Breast epithelium (tissue), 4 donors: Measurements from ENCODE around the gene TTPAL. TPM values are rescaled to one million over a fixed set of nuclear protein-coding genes. Genes with fewer than 3 reads are reported as not detected.

Experiments used
- DNase-seq, 2 donors: peaks; one replicate each; pipeline ENCODE4 v3.0.0-alpha.2; 2019; ENCODE audit warnings: low spot score in 2 of 2
- H3K27ac ChIP-seq, 2 donors: fragments of 200-600 bp; sonication (generic) in 1 of 2; one replicate each; pipeline ENCODE4 v1.5.1; 2016 to 2019; ENCODE audit warnings: mild to moderate bottlenecking in 1 of 2
- H3K27me3 ChIP-seq, 2 donors: fragments of 200-600 bp; sonication (generic) in 1 of 2; one replicate each; pipeline versions ENCODE4 v1.5.1 to v1.6.0; 2017 to 2019; ENCODE audit warnings: control low read depth in 1 of 2, mild to moderate bottlenecking in 1 of 2
- H3K36me3 ChIP-seq: fragments of 200-600 bp; one replicate; pipeline ENCODE4 v1.5.1; 2019
- H3K4me1 ChIP-seq, 2 donors: fragments of 200-600 bp; sonication (generic); one replicate each; pipeline ENCODE4 v1.5.1; 2016 to 2019; ENCODE audit warnings: control low read depth in 1 of 2
- H3K4me3 ChIP-seq, 3 donors: fragments of 200-600 bp; sonication (generic); 1 replicate in 2 of 3; 2 replicates in 1 of 3; pipeline ENCODE4 v1.5.1; 2016 to 2019; ENCODE audit warnings: mild to moderate bottlenecking in 3 of 3, moderate library complexity in 2 of 3
- H3K9me3 ChIP-seq, 2 donors: fragments of 200-600 bp; sonication (generic) in 1 of 2; one replicate each; pipeline ENCODE4 v1.5.1; 2016 to 2019; ENCODE audit warnings: control low read depth in 1 of 2
- POLR2A ChIP-seq: fragments of 450-650 bp; IDR thresholded peaks from one replicate; pipeline ENCODE4 v1.6.1; 2016; ENCODE audit warnings: antibody characterized with exemption, mild to moderate bottlenecking, moderate library complexity
- POLR2AphosphoS5 ChIP-seq, 3 donors: sonication (generic); formaldehyde crosslinking; IDR thresholded peaks; one replicate each; pipeline ENCODE4 v1.6.1; 2017; ENCODE audit warnings: antibody characterized with exemption in 3 of 3
- intact Hi-C: fragments of 100-400 bp; cut with DNase I; formaldehyde crosslinking; loops from one replicate; pipeline ENCODE4 v1.15.1; 2023; ENCODE audit warnings: low total_unique reads
- total RNA-seq, 3 donors: library from RNA; depleted of rRNA; stranded (reverse); fragments of >200 nt; gene quantifications; one replicate each; pipeline ENCODE4 v1.1.0, GENCODE V29; 2016
- TF ChIP-seq, protein P1 (sequence below), 3 donors: fragments of 450-650 bp; IDR thresholded peaks; one replicate each; pipeline ENCODE4 v1.5.1; 2016 to 2017; ENCODE audit warnings: antibody characterized with exemption in 3 of 3, mild to moderate bottlenecking in 3 of 3, moderate library complexity in 3 of 3

The TTPAL gene
- total RNA-seq, 3 donors from 2014 or later = 13.5 to 40.8 (median 14.7) TPM

DNA sequence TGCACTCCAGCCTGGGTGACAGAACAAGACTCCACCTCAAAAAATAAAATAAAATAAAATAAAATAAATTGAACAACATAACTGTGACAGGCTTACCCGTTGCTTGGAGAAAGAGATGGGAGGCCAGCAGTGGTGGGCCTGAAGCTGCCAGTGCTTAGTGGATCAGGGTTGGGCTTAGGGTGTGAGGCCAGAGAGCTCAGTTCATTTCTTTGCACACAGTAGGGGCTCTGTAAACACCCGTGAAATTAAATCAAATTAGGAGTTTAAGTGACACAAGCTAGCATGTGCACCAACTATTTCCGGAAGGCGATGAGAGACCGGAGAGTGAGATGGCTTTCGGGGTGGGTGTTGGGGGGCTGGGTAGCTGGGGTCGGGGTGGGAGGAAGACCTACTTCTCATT, 25.8 kb upstream of the TTPAL start:
- no peaks in the 10 kb centered on the region for H3K4me1 ChIP-seq
- intact Hi-C loops = no loop called here
- no peaks in the 10 kb centered on the region for H3K27me3 ChIP-seq
- no peaks in the 10 kb centered on the region for H3K36me3 ChIP-seq
- no peak overlapping the region for H3K4me3 ChIP-seq
- TF ChIP-seq, protein P1, sequence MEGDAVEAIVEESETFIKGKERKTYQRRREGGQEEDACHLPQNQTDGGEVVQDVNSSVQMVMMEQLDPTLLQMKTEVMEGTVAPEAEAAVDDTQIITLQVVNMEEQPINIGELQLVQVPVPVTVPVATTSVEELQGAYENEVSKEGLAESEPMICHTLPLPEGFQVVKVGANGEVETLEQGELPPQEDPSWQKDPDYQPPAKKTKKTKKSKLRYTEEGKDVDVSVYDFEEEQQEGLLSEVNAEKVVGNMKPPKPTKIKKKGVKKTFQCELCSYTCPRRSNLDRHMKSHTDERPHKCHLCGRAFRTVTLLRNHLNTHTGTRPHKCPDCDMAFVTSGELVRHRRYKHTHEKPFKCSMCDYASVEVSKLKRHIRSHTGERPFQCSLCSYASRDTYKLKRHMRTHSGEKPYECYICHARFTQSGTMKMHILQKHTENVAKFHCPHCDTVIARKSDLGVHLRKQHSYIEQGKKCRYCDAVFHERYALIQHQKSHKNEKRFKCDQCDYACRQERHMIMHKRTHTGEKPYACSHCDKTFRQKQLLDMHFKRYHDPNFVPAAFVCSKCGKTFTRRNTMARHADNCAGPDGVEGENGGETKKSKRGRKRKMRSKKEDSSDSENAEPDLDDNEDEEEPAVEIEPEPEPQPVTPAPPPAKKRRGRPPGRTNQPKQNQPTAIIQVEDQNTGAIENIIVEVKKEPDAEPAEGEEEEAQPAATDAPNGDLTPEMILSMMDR (IDR thresholded peaks at IDR 0.05) = no peak
- no peak for TF ChIP-seq POLR2A
- TF ChIP-seq POLR2AphosphoS5 (IDR thresholded peaks at IDR 0.05) = no peak
- H3K9me3 ChIP-seq = no peaks in the 10 kb centered on the region
- no peak overlapping the region for H3K27ac ChIP-seq
- DNase-seq = no peak

DNA sequence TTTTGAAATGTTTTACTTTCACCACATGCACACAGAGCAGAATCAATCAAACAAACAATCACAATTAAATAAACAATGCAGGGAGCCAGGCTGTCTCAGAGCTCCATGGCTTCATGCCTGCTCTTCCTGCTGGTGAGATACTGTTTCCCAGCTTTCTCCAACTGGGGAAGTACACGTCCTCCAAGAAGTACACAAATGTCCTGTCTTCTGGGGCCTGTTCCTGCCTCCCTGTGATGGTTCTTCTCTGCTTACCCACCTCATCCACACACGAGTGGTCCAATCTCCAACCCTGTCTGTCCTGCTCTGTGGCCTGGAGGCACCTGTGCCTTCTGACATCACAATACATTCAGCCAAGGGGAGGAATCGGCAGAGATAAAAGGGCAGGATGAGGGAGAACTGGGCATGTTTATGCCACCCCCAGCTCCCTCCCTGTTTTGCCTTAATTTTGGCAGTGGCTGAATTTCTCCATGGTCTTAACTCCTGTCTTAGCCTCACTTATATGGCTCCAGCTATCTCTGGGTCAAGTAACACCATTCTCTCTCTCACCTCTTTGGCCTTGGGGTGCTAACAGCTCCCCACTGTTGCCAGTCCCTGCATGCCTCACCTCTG, 25.3 kb upstream of the TTPAL start:
- Histone ChIP-seq H3K36me3 (no peaks in the 10 kb centered on the region), H3K27ac (no peak overlapping the region), H3K27me3 (no peaks in the 10 kb centered on the region), H3K9me3 (no peaks in the 10 kb centered on the region), H3K4me3 (no peak overlapping the region), H3K4me1 (no peaks in the 10 kb centered on the region)
- intact Hi-C loops = no loop called here
- no peak for DNase-seq
- TF ChIP-seq, protein P1 (IDR thresholded peaks at IDR 0.05) = no peak
- TF ChIP-seq POLR2AphosphoS5 (IDR thresholded peaks at IDR 0.05) = no peak

DNA sequence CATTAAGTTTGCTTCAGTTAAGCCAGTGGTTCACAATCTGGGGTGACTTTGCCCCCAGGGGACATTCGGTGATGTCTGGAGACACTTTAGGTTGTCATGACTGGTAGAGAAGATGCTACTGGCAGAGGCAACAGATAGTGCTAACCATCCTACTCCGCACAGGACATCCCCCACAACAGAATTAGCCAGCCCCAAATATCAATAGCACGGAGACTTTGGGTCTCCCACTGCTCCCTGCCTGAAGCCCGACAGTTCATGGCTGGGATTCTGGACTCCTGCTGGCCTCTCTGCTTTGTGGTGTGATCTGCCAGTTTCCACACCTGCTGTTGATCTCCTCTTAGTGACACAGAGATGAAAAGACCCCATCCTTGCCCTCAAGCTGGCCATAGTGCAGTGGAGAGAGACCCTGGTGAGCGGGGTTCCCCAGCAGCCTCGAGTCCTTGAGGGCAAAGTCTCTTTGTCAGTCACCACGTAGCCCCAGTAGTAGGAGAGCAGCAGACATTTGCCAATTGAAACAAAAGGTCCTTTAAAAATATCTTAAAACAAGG, 24.7 kb upstream of the TTPAL start:
- intact Hi-C loops = no loop called here
- DNase-seq = no peak
- H3K36me3 ChIP-seq = no peaks in the 10 kb centered on the region
- no peak overlapping the region for H3K4me3 ChIP-seq
- no peak overlapping the region for H3K27ac ChIP-seq
- no peak for TF ChIP-seq POLR2AphosphoS5 (IDR thresholded peaks at IDR 0.05)
- TF ChIP-seq, protein P1 (IDR thresholded peaks at IDR 0.05) = no peak
- TF ChIP-seq POLR2A = no peak
- no peaks in the 10 kb centered on the region for H3K4me1 ChIP-seq
- no peaks in the 10 kb centered on the region for H3K9me3 ChIP-seq
- H3K27me3 ChIP-seq = no peaks in the 10 kb centered on the region

DNA sequence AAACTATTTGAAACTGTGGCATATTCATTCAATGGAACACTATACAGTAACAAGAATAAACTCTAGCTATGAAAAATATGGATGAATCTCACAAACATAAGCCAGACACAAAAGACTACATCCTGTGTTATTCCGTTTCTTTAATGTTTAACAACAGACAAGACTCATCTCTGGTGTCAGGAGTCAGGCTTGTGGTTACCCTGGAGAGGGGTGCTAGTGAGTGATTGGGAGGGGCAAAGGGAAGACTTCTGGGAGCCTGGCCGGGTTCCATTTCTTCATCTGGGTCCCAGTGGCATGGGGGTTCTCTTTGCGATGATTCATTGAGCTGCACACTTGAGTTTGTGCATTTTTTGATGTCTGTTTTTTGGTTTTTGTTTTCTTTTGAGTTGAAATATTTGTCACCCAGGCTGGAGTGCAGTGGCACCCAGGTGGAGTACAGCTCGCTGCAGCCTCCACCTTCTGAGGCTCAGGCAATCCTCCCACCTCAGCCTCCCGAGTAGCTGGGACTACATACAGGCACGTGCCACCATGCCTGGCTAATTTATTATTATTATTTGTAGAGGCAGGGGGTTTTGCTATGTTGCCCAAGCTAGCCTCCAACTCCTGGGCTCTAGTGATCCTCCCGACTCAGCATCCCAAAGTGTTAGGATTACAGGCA, 21.2 kb upstream of the TTPAL start:
- TF ChIP-seq POLR2A (no peak), POLR2AphosphoS5 (IDR thresholded peaks at IDR 0.05) (no peak)
- TF ChIP-seq, protein P1 (IDR thresholded peaks at IDR 0.05) = no peak
- no peaks in the 10 kb centered on the region for H3K27me3 ChIP-seq
- H3K36me3 ChIP-seq = no peaks in the 10 kb centered on the region
- H3K9me3 ChIP-seq = no peaks in the 10 kb centered on the region
- no peaks in the 10 kb centered on the region for H3K4me1 ChIP-seq
- no peak for DNase-seq
- no peak overlapping the region for H3K4me3 ChIP-seq
- no peak overlapping the region for H3K27ac ChIP-seq
- intact Hi-C loops = no loop called here

DNA sequence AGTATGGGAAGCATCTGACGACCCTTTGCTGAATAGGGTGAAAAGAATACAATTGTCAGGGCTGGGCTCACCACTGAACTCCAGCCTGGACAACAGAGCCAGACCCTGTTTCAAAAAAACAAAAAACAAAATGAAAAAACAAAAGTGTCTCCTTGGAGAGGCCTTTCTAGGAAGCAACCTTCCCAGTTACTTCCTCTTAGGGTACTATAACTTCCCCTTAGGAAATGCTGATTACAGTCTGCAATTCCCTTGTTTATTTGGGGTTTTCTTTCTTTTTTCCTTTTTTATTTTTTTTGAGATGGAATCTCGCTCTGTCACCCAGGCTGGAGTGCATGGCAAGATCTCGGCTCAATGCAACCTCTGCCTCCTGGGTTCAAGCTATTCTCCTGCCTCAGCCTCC, 20.5 kb upstream of the TTPAL start:
- TF ChIP-seq POLR2A (no peak), POLR2AphosphoS5 (IDR thresholded peaks at IDR 0.05) (no peak)
- TF ChIP-seq, protein P1 (IDR thresholded peaks at IDR 0.05) = no peak
- Histone ChIP-seq H3K4me3 (no peak overlapping the region), H3K27ac (no peak overlapping the region), H3K27me3 (no peaks in the 10 kb centered on the region), H3K9me3 (no peaks in the 10 kb centered on the region), H3K4me1 (no peaks in the 10 kb centered on the region), H3K36me3 (no peaks in the 10 kb centered on the region)
- intact Hi-C loops = no loop called here
- DNase-seq = no peak
